DMS114 treated with DMSO at 0.1 percent for 48 hours (cell line): Measurements from ENCODE around the gene DNAJB8.

Source experiments
- DNase-seq: peaks from one replicate; lab custom pipeline; 2025; ENCODE audit not compliant: unreplicated experiment; lab: John Stamatoyannopoulos, UW

Gene DNAJB8

GRCh38 chr3:128495435-128495970, 28.8 kb upstream of the DNAJB8 start:
- no peak for DNase-seq

- DNase-seq, result no peak
These were observed 27.6 kb upstream of the DNAJB8 start for GRCh38 chr3:128494367-128494650.

- DNase-seq, result no peak
These were observed 27.1 kb upstream of the DNAJB8 start for GRCh38 chr3:128493570-128494366.

GRCh38 chr3:128492671-128493569, 26.2 kb upstream of the DNAJB8 start, which contains the start of gene GATA2:
Gene GATA2 (minus strand): TSS chr3:128493201. CDS start chr3:128487031, 6,170 bp downstream.
- no peak for DNase-seq

GRCh38 chr3:128491941-128492670, 25.4 kb upstream of the DNAJB8 start:
- DNase-seq, result no peak

GRCh38 chr3:128491691-128491940, 24.9 kb upstream of the DNAJB8 start:
- no peak for DNase-seq

- no peak for DNase-seq
These were observed 24.4 kb upstream of the DNAJB8 start for GRCh38 chr3:128490915-128491690.

- DNase-seq, result no peak
These were observed 23.9 kb upstream of the DNAJB8 start for GRCh38 chr3:128490650-128490914.

GRCh38 chr3:128489927-128490649, 23.4 kb upstream of the DNAJB8 start:
- peak; percentile 18 for DNase-seq

GRCh38 chr3:128489674-128489926, 22.9 kb upstream of the DNAJB8 start:
- no peak for DNase-seq

GRCh38 chr3:128488991-128489673, 22.4 kb upstream of the DNAJB8 start:
- peak; percentile 18 for DNase-seq

GRCh38 chr3:128488636-128488990, 21.9 kb upstream of the DNAJB8 start:
- DNase-seq, result no peak

- peak; percentile 81 for DNase-seq
These were observed 21.3 kb upstream of the DNAJB8 start for GRCh38 chr3:128487813-128488635.

- DNase-seq, result no peak
These were observed 20.8 kb upstream of the DNAJB8 start for GRCh38 chr3:128487538-128487812.

- no peak for DNase-seq
These were observed 20.2 kb upstream of the DNAJB8 start for GRCh38 chr3:128486681-128487537.

GRCh38 chr3:128486205-128486628, 19.5 kb upstream of the DNAJB8 start:
- DNase-seq, result no peak

- DNase-seq, result no peak
These were observed 18.9 kb upstream of the DNAJB8 start for GRCh38 chr3:128485282-128486204.
